SK-N-SH treated with all-trans-retinoic acid at 6 μM for 48 hours (cell line): Measurements from ENCODE around the gene PALD1.

Source experiments
- ATAC-seq: fragments of 200-7000 bp; cut with Tn5 transposase; 3 replicates; pipeline ENCODE4 v1.9.1; 2020; ENCODE audit warnings: mild to moderate bottlenecking, moderate library complexity
- ARNTL ChIP-seq: fragments of 450-650 bp; formaldehyde crosslinking; IDR thresholded peaks from 2 replicates; pipeline ENCODE4 v1.5.0; 2020; ENCODE audit warnings: low read depth, mild to moderate bottlenecking, moderate library complexity, borderline replicate concordance
- BACH2 ChIP-seq: fragments of 250-450 bp; sonication (Bioruptor Pico); IDR thresholded peaks from 2 replicates; pipeline ENCODE4 v1.9.0; 2021; ENCODE audit warnings: mild to moderate bottlenecking, borderline replicate concordance
- CREB5 ChIP-seq: fragments of 250-450 bp; sonication (Bioruptor Pico); IDR thresholded peaks from 2 replicates; pipeline ENCODE4 v1.5.1; 2020; ENCODE audit warnings: low read depth, mild to moderate bottlenecking, moderate library complexity
- CSRNP3 ChIP-seq: fragments of 250-450 bp; sonication (Bioruptor Pico); IDR thresholded peaks from 2 replicates; pipeline ENCODE4 v1.5.1; 2021; ENCODE audit warnings: mild to moderate bottlenecking, moderate library complexity
- ESRRG ChIP-seq: fragments of 250-450 bp; sonication (Bioruptor Pico); IDR thresholded peaks from 2 replicates; pipeline ENCODE4 v1.6.1; 2021; ENCODE audit warnings: mild to moderate bottlenecking
- GLIS3 ChIP-seq: fragments of 250-450 bp; sonication (Bioruptor Pico); IDR thresholded peaks from 2 replicates; pipeline ENCODE4 v1.5.0; 2020; ENCODE audit warnings: mild to moderate bottlenecking, moderate library complexity
- ISL1 ChIP-seq: fragments of 250-450 bp; sonication (Bioruptor Pico); IDR thresholded peaks from 2 replicates; pipeline ENCODE4 v2.1.2; 2022; ENCODE audit warnings: mild to moderate bottlenecking, moderate library complexity
- OSR1 ChIP-seq: fragments of 250-450 bp; sonication (Bioruptor Pico); IDR thresholded peaks from 2 replicates; pipeline ENCODE4 v1.8.0; 2022; ENCODE audit warnings: moderate library complexity, mild to moderate bottlenecking, inconsistent platforms
- PATZ1 ChIP-seq: fragments of 250-450 bp; sonication (Bioruptor Pico); IDR thresholded peaks from 2 replicates; pipeline ENCODE4 v1.8.0; 2020; ENCODE audit warnings: mild to moderate bottlenecking, moderate library complexity, borderline replicate concordance
- POU6F1 ChIP-seq: fragments of 250-450 bp; sonication (Bioruptor Pico); IDR thresholded peaks from 2 replicates; pipeline ENCODE4 v1.8.0; 2021; ENCODE audit warnings: low read depth, mild to moderate bottlenecking, moderate library complexity, borderline replicate concordance
- PPARA ChIP-seq: fragments of 250-450 bp; sonication (Bioruptor Pico); IDR thresholded peaks from 2 replicates; pipeline ENCODE4 v1.5.0; 2020; ENCODE audit warnings: mild to moderate bottlenecking, borderline replicate concordance
- RARB ChIP-seq: fragments of 250-450 bp; sonication (Bioruptor Pico); IDR thresholded peaks from 2 replicates; pipeline ENCODE4 v1.8.0; 2021; ENCODE audit warnings: mild to moderate bottlenecking, moderate library complexity
- TCF4 ChIP-seq: fragments of 250-450 bp; sonication (Bioruptor Pico); IDR thresholded peaks from 2 replicates; pipeline ENCODE4 v1.8.0; 2021; ENCODE audit warnings: mild to moderate bottlenecking, moderate library complexity, borderline replicate concordance
- ZC3H10 ChIP-seq: fragments of 250-450 bp; sonication (Bioruptor Pico); IDR thresholded peaks from 2 replicates; pipeline ENCODE4 v1.5.1; 2021; ENCODE audit warnings: mild to moderate bottlenecking, moderate library complexity
- ZFP30 ChIP-seq: fragments of 450-650 bp; formaldehyde crosslinking; IDR thresholded peaks from 2 replicates; pipeline ENCODE4 v1.5.0; 2022; ENCODE audit warnings: mild to moderate bottlenecking, moderate library complexity
- ZNF70 ChIP-seq: fragments of 450-650 bp; formaldehyde crosslinking; IDR thresholded peaks from 2 replicates; pipeline ENCODE4 v1.5.0; 2020; ENCODE audit warnings: mild to moderate bottlenecking, moderate library complexity
- ZNF8 ChIP-seq: fragments of 450-650 bp; formaldehyde crosslinking; IDR thresholded peaks from 2 replicates; pipeline ENCODE4 v1.5.0; 2020; ENCODE audit warnings: mild to moderate bottlenecking, moderate library complexity

The PALD1 gene

GRCh38 chr10:70589762-70590654 lies 111.4 kb downstream of the PALD1 start:
- no peak for ATAC-seq
- TF ChIP-seq ZC3H10 (CRISPR knock-in tag) = no peak
- no peak for TF ChIP-seq ZNF8 (CRISPR knock-in tag)
- TF ChIP-seq PPARA = no peak
- TF ChIP-seq PATZ1 (CRISPR knock-in tag) = no peak
- TF ChIP-seq ESRRG (CRISPR knock-in tag) = no peak
- TF ChIP-seq OSR1 (CRISPR knock-in tag) = no peak
- TF ChIP-seq GLIS3 (CRISPR knock-in tag) = no peak
- TF ChIP-seq TCF4 (CRISPR knock-in tag) = no peak
- no peak for TF ChIP-seq RARB (CRISPR knock-in tag)
- TF ChIP-seq BACH2 (CRISPR knock-in tag) = no peak
- no peak for TF ChIP-seq POU6F1 (CRISPR knock-in tag)
- no peak for TF ChIP-seq CREB5 (CRISPR knock-in tag)

- TF ChIP-seq ISL1 (CRISPR knock-in tag) = no peak
- TF ChIP-seq ARNTL = no peak
- TF ChIP-seq CREB5 (CRISPR knock-in tag) = no peak
- TF ChIP-seq ZNF70 (CRISPR knock-in tag) = no peak
- no peak for TF ChIP-seq RARB (CRISPR knock-in tag)
- TF ChIP-seq OSR1 (CRISPR knock-in tag) = no peak
- TF ChIP-seq GLIS3 (CRISPR knock-in tag) = no peak
- no peak for TF ChIP-seq ZFP30 (CRISPR knock-in tag)
- TF ChIP-seq ZC3H10 (CRISPR knock-in tag) = no peak
- no peak for TF ChIP-seq POU6F1 (CRISPR knock-in tag)
- no peak for TF ChIP-seq PATZ1 (CRISPR knock-in tag)
- no peak for TF ChIP-seq CSRNP3 (CRISPR knock-in tag)
- no peak for ATAC-seq
Measured at GRCh38 chr10:70590655-70591416, 112.3 kb downstream of the PALD1 start.
